Activated CD8-positive, alpha-beta memory T cell treated with anti-CD3 and anti-CD28 coated beads for 24 hours (primary cell): Measurements from ENCODE around the gene BCAS3.

Experiments used
- DNase-seq: peaks from one replicate; pipeline ENCODE4 v3.0.0-alpha.2; 2020

The BCAS3 gene

DNA sequence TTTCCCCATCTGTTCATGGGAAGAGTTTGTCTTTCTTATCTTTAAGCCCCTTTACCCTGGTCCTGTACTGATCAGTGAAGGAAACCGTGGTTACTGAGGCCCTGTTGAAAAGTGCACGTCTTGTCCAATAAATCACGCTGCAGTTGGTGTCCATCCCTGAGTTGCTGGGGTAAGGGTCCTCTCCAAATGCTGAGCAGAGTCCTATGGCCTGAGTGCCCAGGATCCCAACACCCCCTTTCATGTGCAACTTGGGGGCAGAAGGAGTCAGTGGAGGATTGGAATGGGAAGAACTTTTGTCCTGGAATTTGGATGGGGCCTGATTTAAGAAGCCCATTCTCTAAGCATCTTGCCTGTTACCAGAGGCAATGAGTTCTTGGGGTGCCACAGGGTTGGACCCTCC, 715.0 kb downstream of the BCAS3 start:
- no peak for DNase-seq

DNA sequence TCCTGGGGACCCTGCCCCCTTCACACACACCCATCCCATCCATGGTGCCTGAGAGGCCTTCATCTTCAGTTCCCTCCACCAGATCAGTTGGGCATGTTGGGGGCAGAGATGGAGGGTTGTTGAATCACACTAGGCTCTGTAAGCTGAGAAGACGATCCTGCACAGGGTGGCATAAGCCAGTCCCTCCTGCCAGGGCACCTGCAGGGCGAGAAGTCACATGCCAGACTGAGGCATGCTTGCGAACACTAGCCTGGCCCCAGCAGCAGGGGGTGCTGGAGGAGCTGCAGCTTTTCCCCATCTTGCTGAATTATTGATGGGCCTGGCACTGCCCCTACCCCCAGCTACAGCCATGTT, 715.9 kb downstream of the BCAS3 start:
- DNase-seq = no peak

DNA sequence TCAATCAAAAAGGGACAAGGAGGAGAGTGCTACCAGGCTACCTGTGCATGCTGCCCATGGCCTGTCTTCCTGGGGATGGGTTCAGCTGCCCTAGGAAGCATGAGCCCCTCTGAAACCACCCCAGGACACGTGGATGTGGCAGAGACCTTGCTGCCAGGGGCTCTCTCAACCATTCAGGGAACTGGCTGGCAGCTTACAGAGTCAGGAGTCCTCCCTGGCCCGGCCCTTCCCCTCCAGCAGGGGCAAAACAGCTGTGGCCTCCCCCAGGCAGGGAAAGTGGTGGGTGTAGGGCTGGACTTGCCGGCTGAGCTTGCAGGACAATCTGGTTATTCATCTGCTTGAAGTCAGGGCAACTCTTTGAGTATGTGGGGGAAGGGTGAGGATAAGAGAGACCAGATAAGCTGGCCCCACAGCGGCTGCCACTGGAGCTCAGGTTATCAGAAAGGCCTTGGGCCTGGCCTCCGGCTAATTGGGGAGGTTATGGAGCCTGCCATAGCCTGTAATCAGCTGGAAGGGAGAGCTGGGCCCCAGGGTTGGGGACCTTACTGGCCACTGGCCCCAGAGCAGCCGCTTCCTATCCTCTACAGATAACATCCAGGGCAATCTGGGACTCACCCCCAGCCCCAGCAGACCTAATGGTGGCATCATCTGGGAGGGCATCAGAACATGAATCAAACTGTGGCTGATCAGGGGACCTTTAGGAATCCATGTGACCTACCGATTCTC, 716.4 kb downstream of the BCAS3 start:
- DNase-seq = no peak

DNA sequence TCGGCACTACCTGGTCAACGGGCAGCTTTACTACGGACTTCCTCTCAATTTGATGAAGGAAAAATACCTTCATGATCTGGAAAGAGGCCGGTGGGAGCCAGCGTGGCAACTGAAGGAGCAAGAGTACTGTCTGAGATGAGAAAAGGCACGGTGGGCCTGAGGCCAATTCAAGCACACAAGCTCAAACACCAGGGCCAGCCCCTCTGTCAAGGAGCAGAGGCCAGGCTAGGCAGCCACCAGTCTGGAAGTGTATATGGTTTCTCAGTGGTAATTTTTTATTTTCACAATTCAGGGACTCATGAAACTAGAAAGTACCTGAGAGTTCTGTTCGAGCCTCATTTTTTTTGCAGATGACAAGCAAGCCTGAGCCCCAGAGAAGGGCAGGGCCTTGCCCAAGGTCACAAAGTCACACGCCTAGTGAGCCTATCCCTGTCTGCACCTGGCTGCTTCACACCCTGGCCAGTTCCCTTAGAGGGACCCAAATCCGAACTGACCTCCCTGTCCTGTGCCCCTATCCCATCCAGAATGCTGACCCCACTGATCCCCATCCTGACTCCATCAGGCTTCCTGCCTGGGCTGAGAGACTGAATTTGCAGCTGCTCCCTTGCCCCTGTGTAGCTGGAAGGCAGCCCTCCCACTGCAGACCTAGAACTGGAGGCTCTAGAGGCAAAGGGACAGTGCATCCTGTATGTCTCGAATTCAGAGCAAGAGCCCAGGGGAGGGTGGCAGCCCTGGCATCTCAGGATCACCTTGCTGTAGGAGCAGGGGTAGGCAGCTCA, 717.2 kb downstream of the BCAS3 start:
- DNase-seq = no peak

DNA sequence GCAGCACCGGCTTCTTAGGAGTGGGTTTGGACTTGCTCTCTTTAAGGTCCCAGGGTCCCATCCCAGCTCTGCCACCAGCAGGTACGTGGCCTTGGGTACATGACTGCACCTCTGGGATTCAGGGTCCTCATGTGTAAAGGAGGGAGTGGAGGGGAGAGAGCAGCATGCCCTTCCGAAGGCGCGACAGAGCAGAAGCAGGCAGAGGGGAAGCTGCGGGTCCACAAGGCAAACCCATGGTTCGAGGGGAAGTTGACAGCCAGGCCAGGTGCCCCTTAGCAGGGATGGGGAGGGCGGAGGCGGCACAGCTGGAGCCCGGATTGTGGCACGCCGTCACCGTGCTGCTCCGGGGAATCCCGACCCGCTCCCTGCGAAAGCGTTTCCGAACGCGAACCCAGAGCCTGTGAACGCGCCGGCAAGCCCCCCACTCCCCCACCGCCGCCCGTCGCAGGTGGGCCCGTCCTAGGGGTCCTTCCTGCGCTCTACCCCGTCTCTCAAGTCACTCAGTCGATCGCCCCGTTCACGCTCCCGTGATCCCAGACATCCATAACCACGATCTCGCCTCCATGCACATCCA, 717.8 kb downstream of the BCAS3 start:
- no peak for DNase-seq

DNA sequence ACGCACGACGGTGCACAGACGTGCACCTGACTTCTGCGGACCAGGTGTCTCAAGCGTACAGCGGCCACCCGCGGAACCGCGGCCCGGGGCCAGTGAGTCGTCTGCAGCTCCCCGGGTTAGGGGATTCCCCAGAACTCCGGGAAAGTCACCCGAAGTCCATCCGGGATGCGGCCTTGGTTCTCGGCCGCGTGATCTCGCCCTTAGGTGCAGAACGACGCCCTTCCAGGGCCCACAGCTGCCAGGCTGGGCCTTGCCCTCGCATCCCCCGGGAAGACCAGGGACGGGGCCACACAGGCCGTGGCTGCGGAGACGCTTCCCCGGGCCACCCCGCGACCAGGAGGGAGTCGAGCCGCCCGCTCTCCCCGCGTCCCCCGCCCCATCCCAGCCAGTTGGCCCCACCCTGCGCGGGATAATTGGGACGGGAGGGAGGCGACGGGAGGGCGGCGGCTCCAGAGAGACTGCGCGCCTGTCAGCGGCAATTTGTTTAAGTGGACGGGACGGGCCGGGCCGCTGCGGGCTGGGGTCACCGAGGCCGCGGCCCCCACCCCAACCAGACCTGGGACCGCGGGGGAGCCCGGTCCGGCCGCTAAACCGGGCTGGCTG, 718.4 kb downstream of the BCAS3 start:
- no peak for DNase-seq

DNA sequence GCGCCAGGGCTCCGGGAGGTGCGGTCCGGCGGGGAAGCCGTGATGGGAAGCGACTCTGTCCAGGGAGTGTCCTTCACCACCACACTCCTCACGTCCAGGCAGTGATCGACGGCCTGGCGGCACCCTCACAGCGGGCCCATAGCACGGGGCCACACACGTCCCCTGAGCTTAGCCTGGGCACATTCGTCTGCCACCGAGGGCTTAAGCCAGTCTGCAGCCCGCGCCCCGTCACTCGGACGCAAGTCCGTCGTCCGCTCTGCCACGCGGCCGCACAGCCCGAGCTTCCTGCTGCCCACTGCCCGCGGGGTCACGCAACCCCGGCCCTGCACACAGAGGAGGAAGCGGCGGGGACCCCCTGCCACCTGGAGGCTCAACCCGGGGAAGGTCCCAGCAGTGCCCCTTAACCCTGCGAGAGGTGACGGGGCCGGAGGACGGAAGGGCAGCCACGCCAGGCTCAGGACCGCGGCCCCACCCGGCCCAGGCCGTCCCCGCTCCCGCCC, 719.0 kb downstream of the BCAS3 start:
- DNase-seq = no peak

DNA sequence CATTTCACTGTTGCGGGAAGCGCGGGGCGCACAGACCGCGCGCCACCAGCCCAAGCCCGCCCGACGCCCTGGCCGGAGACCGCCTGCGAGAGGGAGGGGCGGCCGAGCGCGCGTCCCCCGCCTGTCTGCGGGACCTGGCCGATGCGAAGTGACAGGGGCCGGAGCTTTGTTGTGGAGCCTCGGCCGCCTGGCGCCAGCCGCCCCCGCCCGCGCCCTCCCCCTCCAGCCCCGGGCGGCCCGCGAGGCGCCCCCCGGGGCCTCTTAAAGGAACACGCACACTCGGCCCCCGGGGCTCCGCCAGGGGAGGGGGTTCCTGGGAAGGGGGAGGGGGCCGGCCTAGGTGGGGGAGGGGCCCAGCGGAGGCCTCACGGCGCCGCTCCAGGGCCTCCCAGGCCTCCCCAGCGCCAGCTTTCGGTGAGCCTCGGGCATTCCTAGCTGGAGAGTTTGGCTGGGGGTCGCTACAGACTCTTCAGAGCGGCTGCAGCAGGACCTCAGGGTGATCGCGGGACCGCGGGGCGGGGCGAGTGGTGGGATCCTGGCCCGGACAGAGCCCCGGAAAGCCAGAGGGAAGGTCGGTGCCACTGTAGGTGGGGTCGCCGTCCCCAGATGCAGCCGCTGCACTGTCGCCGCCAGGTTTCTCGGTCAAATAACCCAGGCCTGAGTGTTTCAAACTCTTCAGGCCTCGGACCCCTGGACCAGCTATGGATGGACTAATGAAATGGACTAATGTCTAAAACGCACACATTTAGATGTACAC, 719.6 kb downstream of the BCAS3 start:
- no peak for DNase-seq

DNA sequence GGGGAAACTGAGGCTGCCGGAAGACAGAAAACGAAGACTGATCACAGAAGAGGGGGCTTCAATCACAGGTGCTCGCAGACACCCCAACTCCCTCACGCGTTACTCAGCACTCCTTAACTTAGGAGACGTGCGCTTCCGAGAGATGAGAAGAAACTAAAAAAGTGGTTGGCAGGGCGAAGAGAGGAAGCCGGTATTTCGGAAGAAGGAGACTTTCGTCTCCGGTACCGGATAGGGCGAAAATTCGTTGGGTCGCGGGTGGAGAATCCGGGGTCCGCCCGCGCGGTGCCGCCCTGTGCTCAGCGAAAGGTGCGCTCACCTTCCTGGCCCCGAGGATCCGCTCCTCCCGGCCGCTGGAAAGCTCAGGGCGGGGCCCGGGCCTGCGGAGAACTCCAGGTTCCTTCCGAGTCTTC, 721.1 kb downstream of the BCAS3 start:
- no peak for DNase-seq

DNA sequence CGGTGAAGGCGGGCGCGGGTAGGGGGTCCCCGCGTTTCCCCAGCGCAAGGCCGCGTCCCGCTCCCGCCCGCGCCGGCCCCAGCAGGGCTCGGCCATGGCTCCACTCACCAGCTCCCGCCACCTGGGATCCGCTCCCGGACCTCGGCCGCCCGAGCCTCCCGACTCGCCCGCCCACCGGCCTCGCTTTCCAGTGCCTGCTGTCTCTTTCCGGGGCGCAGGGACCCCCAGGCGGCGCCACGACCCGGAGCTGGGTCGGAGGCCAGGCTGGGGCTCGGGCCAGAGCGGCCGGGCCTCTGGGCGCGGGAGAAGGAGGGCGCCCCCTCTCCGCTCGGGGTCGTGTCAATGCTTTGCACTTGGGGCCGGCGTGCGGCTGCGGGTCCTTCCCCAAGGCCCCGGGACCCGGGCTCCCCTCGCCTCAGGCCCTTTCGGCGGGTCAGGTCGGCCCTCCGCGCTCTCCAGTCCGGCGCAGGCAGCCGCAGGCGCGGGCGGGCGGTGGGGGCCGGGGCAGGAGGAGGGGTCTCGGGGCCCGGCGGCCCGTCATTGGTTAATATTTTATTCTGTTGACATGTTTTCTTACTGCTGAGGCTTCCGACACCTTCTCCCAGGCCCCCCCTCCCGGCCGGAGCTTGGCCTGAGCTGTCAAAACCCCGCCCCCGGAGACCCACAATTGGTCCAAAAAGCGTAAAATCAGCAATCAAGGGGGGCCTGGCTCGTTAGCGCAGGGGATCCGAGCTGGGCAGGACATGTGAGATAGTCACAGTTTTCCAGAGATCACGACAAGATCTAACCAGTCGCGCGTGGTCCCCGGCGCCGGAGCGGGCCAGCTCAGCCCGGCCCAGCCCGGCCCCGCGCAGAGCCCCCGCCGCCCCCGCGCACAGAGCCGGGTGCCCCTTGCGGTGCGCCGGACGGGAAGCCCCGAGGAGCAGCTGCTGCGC, 721.7 kb downstream of the BCAS3 start, which contains the start of gene TBX2:
Gene TBX2, plus strand, starts transcription at position 713 of the 935 bp plus-strand sequence. CDS start 334 bp downstream, outside the sequence.
- DNase-seq = no peak

DNA sequence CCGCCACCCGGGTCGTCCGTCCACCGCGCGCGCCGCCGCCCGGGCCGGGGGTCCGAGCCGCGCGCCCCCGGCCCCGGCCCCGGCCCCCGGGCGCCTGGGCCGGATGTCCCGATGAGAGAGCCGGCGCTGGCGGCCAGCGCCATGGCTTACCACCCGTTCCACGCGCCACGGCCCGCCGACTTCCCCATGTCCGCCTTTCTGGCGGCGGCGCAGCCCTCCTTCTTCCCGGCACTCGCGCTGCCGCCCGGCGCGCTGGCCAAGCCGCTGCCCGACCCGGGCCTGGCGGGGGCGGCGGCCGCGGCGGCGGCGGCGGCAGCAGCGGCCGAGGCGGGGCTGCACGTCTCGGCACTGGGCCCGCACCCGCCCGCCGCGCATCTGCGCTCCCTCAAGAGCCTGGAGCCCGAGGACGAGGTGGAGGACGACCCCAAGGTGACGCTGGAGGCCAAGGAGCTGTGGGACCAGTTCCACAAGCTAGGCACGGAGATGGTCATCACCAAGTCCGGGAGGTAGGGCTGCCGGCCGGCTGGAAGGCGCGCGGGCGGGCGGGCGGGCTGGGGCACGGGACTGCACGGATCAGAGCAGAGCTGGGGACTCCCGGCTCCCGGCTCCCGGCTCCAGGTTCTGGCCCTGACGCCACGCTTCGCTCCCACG, 722.5 kb downstream of the BCAS3 start:
- DNase-seq = no peak

DNA sequence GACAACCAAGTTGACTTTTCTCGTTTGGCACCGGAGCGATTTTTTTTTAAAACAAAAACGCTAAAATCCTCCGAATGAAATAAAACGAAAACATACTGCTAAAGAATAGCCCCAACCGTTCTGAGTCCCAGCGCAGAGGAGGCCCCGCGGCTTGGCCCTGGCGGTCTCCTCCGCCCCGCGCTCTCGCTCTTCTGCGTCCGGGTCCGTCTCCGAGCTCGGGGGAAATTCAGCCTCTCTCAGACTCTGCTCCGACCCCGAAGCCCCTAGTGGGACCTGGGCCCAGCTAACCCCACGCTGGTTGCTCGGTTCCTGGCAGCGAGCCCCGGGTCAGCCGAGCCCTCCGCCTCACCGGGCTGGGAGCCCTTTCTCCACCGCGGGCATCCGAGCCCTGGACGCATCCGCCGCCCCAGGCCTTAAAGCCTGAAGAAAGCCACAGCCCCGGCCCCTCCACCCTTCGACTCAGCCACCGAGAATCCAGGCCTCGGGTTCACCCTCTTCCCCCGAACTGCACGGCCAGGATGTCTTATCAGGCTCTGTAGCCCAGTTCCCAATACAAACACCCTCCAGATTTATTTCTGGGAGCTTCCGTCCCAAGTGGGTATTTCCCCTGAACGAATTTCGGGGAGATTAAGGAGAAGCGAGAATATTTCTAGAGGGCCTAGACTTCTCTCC, 723.2 kb downstream of the BCAS3 start:
- DNase-seq = no peak

DNA sequence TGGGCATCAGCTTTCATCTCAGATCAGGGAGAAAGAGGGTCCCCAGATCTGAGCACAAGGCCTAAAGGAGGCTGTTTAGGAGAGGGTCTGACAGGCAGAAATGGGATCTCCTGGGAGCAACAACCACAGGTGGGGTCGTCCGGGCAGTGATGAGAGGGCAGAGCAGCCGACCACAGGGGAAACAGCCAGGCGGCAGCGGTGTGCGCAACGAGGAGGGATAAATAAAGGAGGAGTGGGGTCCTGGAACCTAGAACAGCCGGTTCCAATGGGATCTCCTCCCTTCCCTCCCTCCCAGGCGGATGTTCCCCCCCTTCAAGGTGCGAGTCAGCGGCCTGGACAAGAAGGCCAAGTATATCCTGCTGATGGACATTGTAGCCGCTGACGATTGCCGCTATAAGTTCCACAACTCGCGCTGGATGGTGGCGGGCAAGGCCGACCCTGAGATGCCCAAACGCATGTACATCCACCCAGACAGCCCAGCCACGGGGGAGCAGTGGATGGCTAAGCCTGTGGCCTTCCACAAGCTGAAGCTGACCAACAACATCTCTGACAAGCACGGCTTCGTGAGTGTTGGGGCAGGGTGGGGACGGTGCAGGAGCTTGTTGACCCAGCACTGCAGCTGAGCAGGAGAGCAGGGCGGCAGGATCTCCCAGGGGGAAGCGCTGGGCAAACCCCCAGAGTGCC, 723.9 kb downstream of the BCAS3 start:
- no peak for DNase-seq

DNA sequence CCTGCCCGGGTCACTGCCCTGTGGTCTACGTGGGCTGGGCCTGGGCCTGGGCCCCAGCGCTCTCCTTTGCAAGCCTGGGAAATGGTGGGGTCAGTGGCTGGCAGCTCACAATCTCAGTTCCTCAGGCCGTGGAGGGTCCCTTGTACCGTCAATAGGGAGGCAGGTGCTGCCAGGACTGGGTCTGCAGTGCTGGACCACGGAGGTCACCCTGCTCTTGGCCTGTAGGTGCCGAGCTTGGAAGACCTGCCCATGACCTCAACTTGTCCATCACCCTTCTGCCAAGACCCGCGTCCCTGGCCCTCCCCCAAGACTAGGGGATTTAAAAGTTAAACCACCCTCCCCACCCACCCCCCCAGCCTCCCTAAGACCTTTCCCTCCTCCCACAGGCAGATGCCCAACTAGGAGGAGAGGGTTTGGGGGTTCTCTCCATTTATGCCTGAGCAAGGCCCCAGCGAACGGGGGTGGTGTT, 724.5 kb downstream of the BCAS3 start:
- no peak for DNase-seq

DNA sequence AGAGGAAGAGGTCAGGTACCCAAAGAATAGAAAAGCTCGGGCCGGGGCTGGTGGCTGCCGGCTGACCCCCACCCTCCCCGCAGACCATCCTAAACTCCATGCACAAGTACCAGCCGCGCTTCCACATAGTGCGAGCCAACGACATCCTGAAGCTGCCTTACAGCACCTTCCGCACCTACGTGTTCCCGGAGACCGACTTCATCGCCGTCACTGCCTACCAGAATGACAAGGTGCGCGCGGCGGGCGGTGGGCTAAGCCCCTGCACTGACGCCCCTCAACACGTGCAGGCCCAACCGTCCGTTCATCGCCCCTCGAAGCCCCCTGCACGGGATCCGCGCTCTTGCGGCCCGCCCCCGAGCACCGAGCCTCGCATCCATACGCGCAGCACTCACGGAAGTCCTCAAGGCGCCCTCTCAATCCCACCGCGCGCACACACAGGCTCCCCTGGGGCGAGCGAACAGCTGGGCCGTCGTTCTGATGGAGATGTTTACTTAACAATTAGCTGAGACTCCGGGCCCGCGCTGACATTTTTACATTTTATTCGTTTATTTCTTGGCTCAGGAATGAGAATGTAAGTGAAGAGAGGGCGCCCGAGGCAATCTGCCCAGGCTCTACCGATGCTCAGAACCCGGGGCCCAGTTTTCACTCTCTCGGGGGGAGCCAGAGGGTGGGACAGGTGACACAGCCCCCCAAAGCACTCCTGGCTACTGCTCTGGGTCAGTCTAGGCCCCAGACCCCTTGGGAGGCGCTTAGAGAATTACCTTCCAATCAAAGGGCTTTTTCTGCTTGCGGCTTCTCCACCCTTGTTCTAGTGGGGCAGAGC, 725.5 kb downstream of the BCAS3 start:
- DNase-seq = peak; percentile 70

DNA sequence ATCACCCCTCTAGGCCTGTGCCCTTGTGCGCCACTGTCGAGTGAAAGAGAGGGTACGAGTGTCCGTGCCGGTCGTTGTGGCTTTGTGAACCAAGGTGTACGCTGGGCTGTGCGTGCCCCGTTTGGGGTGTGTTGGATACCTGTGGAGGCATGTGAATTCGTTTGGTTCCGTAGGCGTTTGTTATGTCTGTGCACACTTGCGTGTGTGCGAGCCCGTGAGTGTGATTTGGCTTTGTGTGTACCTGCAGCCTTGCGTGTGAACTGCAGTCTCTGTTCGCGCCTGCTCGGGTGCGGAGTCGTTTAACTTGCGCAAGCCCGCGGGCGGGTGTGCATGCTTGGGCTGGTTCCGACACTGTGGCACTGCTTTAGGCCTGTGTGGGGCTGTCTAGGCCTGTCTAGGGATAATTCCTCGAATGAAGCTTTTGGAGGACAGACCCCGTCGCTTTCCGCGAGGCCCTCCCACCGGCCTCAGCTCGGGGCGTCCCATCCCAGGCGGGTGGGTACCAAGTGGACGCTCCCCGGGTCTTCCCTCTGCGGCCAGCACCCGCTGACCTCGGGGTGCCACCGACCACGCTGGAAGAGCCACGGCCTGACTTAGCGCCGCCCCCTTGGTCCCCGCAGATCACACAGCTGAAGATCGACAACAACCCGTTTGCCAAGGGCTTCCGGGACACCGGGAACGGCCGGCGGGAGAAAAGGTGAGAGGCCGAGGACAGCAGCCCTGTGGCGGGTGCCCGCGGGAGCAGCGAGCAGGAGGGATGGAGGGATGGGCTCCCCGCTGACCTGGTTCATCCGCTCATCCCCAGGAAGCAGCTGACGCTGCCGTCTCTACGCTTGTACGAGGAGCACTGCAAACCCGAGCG, 726.4 kb downstream of the BCAS3 start:
- DNase-seq = peak; percentile 66

DNA sequence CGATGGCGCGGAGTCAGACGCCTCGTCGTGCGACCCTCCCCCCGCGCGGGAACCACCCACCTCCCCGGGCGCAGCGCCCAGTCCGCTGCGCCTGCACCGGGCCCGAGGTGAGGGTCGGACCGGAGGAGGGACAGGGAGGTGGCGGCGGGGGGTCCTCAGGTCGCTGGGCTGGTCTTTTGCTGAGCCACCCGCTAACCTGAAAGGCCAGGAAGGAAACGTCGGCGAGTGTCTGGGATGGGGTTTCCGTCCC, 726.9 kb downstream of the BCAS3 start:
- DNase-seq = no peak
